IPS-20b (cell line): ENCODE measurements around the gene FANCI.
A peak's percentile ranks its signal among the peaks of the same experiment; 100 is the strongest.

Experiments
- H3K27ac ChIP-seq: one replicate; pipeline ENCODE4 v1.5.1; 2013; ENCODE audit warnings: low read length
- H3K27me3 ChIP-seq: 2 replicates; pipeline ENCODE4 v1.6.1; 2013; ENCODE audit warnings: mild to moderate bottlenecking, low read length, inconsistent platforms; ENCODE audit not compliant: insufficient read depth
- H3K36me3 ChIP-seq: 2 replicates; pipeline ENCODE4 v1.6.1; 2013; ENCODE audit warnings: low read depth, mild to moderate bottlenecking, inconsistent platforms, low read length, moderate library complexity; ENCODE audit not compliant: insufficient read depth
- H3K4me1 ChIP-seq: 2 replicates; pipeline ENCODE4 v1.6.1; 2013; ENCODE audit warnings: mild to moderate bottlenecking, control low read depth, inconsistent platforms, low read length, moderate library complexity; ENCODE audit not compliant: insufficient read depth
- H3K4me3 ChIP-seq: 2 replicates; pipeline ENCODE4 v1.5.1; 2013; ENCODE audit warnings: mild to moderate bottlenecking, low read length, inconsistent platforms
- H3K9ac ChIP-seq: 2 replicates; pipeline ENCODE4 v1.6.1; 2013; ENCODE audit warnings: low read depth, mild to moderate bottlenecking, inconsistent platforms, low read length, moderate library complexity
- H3K9me3 ChIP-seq: 2 replicates; pipeline ENCODE4 v1.6.1; 2013; ENCODE audit warnings: mild to moderate bottlenecking, low read depth, low read length, inconsistent platforms; ENCODE audit not compliant: insufficient read depth

The FANCI gene

DNA sequence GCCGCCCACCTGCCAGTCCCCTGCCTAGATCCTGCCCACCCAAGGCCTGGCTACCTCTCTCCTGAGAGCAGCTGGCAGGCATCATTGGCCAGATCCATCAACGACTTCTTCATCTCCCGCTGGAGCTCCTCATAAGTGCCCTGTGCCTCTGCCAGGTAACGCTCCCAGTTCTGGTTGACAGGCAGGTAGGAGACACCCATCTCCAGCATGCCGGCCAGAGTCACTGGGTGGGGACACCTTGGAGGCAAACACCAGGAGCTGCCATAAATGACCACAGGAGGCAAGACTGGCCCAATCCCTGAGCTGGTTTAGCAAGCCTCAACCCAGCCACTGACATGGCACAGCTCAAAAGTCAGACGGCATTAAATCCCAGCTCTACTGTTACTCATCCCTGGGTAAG, 83.3 kb downstream of the FANCI start:
- H3K27me3 ChIP-seq, result no peaks in the 10 kb centered on the region
- H3K36me3 ChIP-seq, result peaks cover 99% of the 10 kb centered on the region
- no peak overlapping the region for H3K27ac ChIP-seq
- H3K4me3 ChIP-seq, result no peak overlapping the region
- H3K9me3 ChIP-seq, result no peaks in the 10 kb centered on the region
- no peak overlapping the region for H3K9ac ChIP-seq
- peaks cover 7% of the 10 kb centered on the region; the same call in 1 of the 2 replicates for H3K4me1 ChIP-seq

DNA sequence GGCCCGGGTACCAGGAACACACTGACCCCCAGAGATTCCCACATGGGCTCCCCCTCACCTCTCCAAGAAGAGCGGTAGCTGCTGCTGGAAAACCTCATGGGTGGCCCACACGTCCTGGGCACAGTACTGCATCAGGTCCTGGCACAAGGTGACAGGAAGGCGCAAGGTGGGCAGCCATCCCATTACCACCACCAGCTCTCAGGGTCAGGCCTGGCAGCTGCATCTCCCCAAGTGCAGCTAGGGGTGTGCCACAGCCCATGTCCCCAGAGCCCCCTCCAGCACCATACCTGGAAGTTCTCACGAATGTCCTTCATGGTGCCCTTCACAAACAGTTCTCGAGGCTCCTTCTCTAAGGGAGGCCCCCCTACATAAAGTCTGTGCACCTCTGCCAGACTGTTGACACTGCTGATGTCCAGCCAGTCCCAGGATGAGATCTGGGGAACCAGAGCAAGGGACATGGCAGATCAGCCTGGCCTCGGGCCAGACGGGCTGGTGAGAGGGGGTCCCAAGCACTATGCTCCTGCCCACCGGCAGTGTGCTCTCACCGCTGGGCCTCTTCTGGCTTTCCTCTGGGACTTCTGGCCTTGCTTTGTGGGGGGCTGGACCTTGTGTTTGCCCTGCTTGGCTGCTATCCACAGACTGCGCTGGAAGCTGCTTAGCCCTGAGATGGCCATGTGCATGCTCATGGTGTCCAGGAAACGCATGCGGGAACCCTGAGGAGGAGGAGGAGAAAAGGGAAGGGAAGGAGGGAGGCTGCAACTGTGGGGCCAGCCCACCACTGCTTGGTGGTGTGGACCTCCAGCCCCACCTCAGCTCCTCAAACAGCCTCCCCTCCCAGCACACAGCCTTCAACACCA, 84.8 kb downstream of the FANCI start:
- H3K27ac ChIP-seq, result no peak overlapping the region
- peaks cover 95% of the 10 kb centered on the region for H3K36me3 ChIP-seq
- H3K27me3 ChIP-seq, result no peaks in the 10 kb centered on the region
- no peak overlapping the region for H3K9ac ChIP-seq
- H3K9me3 ChIP-seq, result no peaks in the 10 kb centered on the region
- H3K4me3 ChIP-seq, result no peak overlapping the region
- H3K4me1 ChIP-seq, result peaks cover 8% of the 10 kb centered on the region; the same call in 1 of the 2 replicates

DNA sequence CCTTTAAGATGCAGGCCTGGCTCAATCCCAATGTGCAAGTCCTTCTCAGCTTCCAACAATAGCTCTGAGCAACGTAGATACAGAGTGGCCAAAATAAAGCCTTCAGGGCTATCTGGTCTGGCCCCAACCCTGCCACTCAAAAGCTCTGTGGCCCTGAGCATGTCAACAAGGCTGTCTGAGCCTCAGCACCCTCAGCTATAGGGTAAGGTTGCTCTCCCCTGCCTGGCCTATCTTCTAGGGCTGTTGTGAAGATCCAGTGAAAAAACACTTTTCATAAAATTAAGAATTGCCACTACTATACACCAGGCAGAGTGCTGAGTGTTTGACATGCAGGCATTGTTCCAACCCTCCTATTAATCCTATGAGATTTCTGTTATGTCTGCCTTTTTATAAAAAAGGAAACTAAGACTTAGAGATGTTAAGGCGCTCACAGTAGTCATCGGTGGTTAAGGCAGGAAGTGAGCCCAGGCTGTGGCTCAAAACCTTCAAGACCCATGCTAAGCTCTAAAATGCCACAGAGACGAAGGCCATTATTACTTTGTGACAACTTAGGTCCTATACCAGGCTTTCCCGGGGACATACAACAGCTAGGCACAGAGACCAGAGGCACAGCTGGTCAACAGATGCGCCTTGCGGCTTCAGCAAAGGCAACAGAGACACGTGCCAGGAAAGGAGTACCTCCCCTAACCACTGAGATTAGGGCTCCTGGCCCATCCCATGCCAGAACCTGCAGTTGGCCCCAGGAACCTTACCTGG, 85.7 kb downstream of the FANCI start:
- H3K36me3 ChIP-seq, result peaks cover 86% of the 10 kb centered on the region
- no peaks in the 10 kb centered on the region for H3K9me3 ChIP-seq
- H3K4me3 ChIP-seq, result no peak overlapping the region
- H3K27ac ChIP-seq, result no peak overlapping the region
- no peak overlapping the region for H3K9ac ChIP-seq
- H3K27me3 ChIP-seq, result no peaks in the 10 kb centered on the region
- peaks cover 8% of the 10 kb centered on the region; the same call in 1 of the 2 replicates for H3K4me1 ChIP-seq

DNA sequence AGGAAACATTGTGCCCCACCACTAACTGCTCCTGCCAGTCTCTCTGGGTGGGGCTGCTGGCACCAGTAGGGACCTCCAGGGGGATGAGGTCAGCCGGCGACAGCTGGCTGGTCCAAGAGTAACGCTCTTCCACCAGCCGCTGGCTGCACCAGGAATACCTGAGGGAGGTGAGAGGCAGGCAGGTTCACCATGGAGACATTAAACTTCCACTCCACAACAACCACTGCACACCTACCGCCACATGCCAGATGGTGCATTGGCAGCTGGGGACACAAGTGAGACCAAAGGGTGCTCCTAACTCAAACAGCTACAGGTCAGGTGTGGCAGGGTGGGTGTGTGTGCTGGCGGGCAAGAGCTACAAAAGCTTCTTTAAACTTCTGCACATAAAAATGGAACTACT, 86.3 kb downstream of the FANCI start:
- H3K9ac ChIP-seq, result no peak overlapping the region
- no peak overlapping the region for H3K27ac ChIP-seq
- H3K4me1 ChIP-seq, result peaks cover 8% of the 10 kb centered on the region; the same call in 1 of the 2 replicates
- H3K36me3 ChIP-seq, result peaks cover 80% of the 10 kb centered on the region
- H3K9me3 ChIP-seq, result no peaks in the 10 kb centered on the region
- no peak overlapping the region for H3K4me3 ChIP-seq
- H3K27me3 ChIP-seq, result peaks cover under 1% of the 10 kb centered on the region; the same call in 1 of the 2 replicates

DNA sequence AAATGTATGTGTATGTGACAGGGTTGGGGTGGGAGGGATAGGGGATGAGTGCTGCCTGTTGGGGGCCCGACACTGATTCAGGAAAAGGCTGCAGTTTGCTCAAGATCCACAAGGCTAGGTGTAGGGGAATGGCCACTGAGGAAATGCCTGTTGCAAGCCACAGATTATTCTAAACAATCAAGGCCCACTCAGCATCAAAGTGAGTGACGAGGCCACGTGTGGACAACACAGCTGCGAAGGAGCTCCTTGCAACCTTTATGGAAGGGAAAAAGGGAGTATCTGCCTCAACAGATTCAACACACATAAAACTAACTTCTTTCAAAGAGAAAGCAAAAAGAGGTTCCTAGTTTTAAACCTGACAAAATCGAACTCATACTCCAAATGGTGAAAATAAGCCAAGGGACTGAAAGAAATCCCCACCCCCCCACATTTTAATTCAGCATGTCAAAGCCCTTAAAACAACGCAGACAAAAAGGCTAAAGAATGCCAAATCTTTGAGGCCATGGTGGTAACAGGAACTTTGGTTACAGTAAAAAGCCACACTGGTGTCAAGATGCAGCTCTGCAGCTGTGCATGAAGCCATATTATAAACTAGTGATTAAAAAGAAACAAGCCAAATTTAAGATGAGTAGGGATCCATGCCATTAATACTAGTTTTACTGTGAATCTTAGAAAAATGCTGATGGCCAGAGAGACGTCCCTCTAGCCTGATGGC, 87.3 kb downstream of the FANCI start:
- Histone ChIP-seq H3K9ac (no peak overlapping the region), H3K36me3 (peaks cover 71% of the 10 kb centered on the region), H3K27me3 (peaks cover 9% of the 10 kb centered on the region; the same call in 1 of the 2 replicates), H3K4me1 (peaks cover 8% of the 10 kb centered on the region), H3K9me3 (no peaks in the 10 kb centered on the region), H3K27ac (no peak overlapping the region), H3K4me3 (peak overlapping the region; percentile 7; the same call in 1 of the 2 replicates)

DNA sequence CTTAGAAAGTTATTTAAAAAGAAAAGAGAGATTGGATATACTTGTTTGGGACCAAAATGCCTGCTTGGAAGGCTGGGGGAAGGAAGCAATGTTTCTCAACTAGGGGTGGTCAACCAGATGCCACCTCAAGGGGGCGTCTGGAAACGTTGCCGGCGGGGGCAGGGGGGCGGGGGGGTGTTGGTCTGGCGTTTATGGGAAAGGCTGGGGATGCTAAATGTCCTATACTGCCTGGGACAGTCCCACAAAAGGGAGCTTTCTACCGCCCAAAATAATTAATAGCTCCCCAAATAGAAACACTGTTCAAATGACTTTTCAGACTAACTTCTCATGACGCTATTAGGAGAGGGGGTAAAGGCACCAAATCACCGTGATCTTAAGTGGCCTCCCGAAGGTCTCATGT, 88.7 kb downstream of the FANCI start:
- no peak overlapping the region; the same call in 1 of the 2 replicates for H3K9ac ChIP-seq
- H3K4me3 ChIP-seq, result peak overlapping the region; percentile 46; the same call in 1 of the 2 replicates
- no peaks in the 10 kb centered on the region for H3K9me3 ChIP-seq
- peaks cover 8% of the 10 kb centered on the region for H3K4me1 ChIP-seq
- peaks cover 57% of the 10 kb centered on the region for H3K36me3 ChIP-seq
- no peak overlapping the region for H3K27ac ChIP-seq
- H3K27me3 ChIP-seq, result peaks cover 23% of the 10 kb centered on the region; the same call in 1 of the 2 replicates

DNA sequence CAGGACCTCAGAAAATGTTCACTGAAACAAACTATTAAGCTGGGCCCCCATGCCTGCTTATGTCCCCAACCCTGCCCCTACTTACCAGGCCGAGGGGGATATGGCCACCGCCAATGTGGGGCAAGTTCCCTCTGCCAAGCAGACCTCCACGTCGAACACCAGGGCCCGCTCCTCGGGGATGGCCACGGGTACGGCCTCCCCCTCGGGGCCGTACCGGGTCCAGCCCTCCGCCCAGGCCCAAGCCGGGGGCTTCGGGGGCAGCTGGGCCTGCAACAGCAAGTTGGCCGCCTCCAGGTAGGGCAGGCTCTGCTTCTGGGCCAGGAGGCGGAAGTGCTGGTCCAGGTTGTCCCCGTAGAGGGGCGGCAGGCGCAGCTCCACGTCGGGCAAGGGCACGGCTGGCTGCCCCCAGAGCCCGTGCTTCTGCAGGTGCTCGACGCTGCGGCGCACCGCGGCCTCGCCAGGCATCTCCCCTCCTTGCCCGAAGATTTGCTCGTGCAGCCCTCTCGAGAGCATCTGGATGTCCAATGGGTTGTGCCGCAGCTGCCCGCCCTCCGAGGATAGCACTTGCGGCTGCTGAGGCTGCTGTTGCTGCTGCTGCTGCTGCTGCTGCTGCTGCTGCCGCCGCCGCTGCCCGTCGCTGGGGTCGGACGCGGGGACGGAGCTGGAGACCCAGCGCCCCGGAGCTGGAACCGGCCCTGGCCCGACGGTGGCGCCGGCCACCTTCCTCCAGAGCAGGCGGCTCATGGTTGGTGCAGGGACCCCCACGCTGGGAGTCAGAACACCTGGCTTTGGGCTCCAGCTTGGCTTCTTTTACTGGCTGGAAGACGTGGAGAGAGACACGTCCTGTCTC, 89.5 kb downstream of the FANCI start:
- H3K4me1 ChIP-seq, result peaks cover 8% of the 10 kb centered on the region
- H3K27ac ChIP-seq, result no peak overlapping the region
- H3K4me3 ChIP-seq, result peak overlapping the region; percentile 75
- H3K9ac ChIP-seq, result peak overlapping the region; percentile 82
- no peaks in the 10 kb centered on the region for H3K9me3 ChIP-seq
- peaks cover 30% of the 10 kb centered on the region; the same call in 1 of the 2 replicates for H3K27me3 ChIP-seq
- peaks cover 49% of the 10 kb centered on the region for H3K36me3 ChIP-seq

DNA sequence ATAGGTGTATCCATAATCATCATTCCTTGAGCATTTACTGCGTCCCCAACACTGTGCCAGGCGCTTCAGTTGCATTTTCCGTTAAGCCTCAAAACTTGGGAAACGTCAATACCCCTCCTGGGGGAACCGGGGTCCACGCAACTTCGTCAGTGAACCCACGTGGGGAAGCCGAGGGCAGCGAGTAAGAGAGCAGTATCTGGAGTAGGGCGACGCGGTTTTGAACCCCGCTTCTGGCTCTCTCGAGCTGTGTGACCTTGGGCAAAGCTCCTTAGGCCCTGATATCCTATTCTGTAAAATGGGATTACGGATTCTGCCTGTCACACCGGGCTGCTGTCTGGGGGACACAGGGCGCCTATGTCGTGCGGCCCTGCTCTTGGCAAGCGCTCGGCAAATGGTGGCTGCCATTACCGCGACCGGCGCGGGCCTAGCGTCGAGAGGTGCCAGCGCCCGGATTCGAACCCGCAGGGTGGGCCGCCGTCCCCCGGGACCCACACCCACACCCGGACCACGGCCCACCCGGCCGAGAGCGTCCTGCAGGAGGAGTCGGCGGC, 90.3 kb downstream of the FANCI start:
- H3K4me3 ChIP-seq, result peak overlapping the region; percentile 75
- peaks cover 31% of the 10 kb centered on the region; the same call in 1 of the 2 replicates for H3K27me3 ChIP-seq
- peaks cover 8% of the 10 kb centered on the region for H3K4me1 ChIP-seq

DNA sequence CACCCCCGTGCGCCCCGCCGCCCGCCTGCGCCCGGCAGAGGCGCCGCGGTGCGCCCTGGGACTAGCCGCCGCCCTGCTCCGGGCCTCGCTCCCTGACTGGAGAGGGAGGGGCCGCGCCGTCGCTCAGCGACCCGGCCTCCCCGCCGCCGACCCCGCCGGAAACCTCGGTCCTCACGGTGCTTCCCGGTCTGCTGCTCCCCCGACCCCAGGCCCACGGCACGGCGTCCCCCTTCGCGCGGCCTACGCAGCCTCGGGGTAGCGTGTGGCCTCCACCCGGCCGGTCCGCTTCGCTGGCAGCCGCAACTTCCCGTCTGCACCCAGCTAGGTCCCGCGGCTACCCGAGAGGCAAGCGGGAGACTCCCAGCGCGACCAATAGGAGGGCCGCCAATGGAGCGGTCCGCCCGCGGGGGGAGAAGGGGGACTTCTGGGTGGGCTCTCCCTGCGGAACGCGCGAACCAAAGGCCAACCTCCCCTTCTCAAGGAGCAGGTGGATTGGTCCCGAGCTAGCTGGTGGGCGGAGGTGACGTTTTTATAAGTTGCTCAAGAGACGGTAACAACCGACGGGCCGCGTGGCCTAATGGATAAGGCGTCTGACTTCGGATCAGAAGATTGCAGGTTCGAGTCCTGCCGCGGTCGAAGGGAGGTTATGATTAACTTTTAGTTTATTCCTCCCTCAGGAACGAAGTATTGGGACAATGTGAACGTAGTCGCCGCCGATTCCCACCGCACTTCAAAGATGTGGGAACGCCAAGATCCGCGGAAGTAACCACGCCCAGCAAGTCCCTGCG, 90.9 kb downstream of the FANCI start, which contains the start of gene POLG:
POLG (minus strand) TSS at position 315 of the 788 bp plus-strand sequence. CDS start 1,070 bp downstream, outside the sequence.
- Histone ChIP-seq H3K9me3 (no peaks in the 10 kb centered on the region), H3K27me3 (peaks cover 33% of the 10 kb centered on the region; the same call in 1 of the 2 replicates), H3K9ac (peak within 1 kb of the TSS; percentile 82), H3K4me3 (peak within 1 kb of the TSS; percentile 75), H3K4me1 (peaks cover 8% of the 10 kb centered on the region), H3K27ac (no peak within 1 kb of the TSS), H3K36me3 (peaks cover 35% of the 10 kb centered on the region)

More for the DNA sequence above, 90.3 kb downstream of the FANCI start:
- H3K9ac ChIP-seq, result peak overlapping the region; percentile 82
- no peak overlapping the region for H3K27ac ChIP-seq
- no peaks in the 10 kb centered on the region for H3K9me3 ChIP-seq
- H3K36me3 ChIP-seq, result peaks cover 41% of the 10 kb centered on the region
